CD14-positive monocyte (primary cell): ENCODE results near the gene SRMS. TPM values are rescaled to one million over a fixed set of nuclear protein-coding genes. Genes with fewer than 3 reads are reported as not detected.

Experiments used
- DNase-seq, 3 donors: peaks; one replicate each; pipeline ENCODE4 v3.0.0-alpha.2; 2011 to 2022
- H2AFZ ChIP-seq: 2 replicates; pipeline ENCODE4 v1.6.0; 2012; ENCODE audit warnings: mild to moderate bottlenecking, low read depth, low read length, inconsistent platforms; ENCODE audit not compliant: insufficient read depth, poor library complexity, severe bottlenecking
- H3K27ac ChIP-seq, 2 donors: 1 replicate in 1 of 2; 2 replicates in 1 of 2; pipeline ENCODE4 v1.5.1; 2012 to 2013; ENCODE audit warnings: low read length in 2 of 2, control low read depth in 1 of 2, inconsistent platforms in 1 of 2, low read depth in 1 of 2, mild to moderate bottlenecking in 1 of 2
- H3K27me3 ChIP-seq, 2 donors: one replicate each; pipeline versions ENCODE4 v1.6.0 to v1.6.1; 2011 to 2013; ENCODE audit warnings: low read length in 2 of 2; ENCODE audit not compliant: control insufficient read depth in 2 of 2, insufficient read depth in 2 of 2
- H3K36me3 ChIP-seq, 2 donors: replicated peaks in 1 of 2; 1 replicate in 1 of 2; 2 replicates in 1 of 2; pipeline versions ENCODE4 v1.5.1 to v1.6.1; 2012 to 2013; ENCODE audit warnings: low read length in 2 of 2, control low read depth in 1 of 2, inconsistent platforms in 1 of 2, mild to moderate bottlenecking in 1 of 2; ENCODE audit not compliant: insufficient read depth in 2 of 2, control insufficient read depth in 1 of 2
- H3K4me1 ChIP-seq, 2 donors: 1 replicate in 1 of 2; 2 replicates in 1 of 2; pipeline versions ENCODE4 v1.5.1 to v1.6.1; 2012 to 2013; ENCODE audit warnings: low read length in 2 of 2, control low read depth in 1 of 2, inconsistent platforms in 1 of 2, mild to moderate bottlenecking in 1 of 2, moderate library complexity in 1 of 2; ENCODE audit not compliant: insufficient read depth in 2 of 2, control insufficient read depth in 1 of 2
- H3K4me2 ChIP-seq: replicated peaks from 2 replicates; pipeline ENCODE3; 2012; ENCODE audit warnings: low read length, moderate library complexity, mild to moderate bottlenecking; ENCODE audit not compliant: poor library complexity, severe bottlenecking; ENCODE audit errors: extremely low read depth
- H3K4me3 ChIP-seq, 3 experiments: fragments of 200-600 bp in 1 of 3; sonication (generic) in 1 of 3; replicated peaks in 1 of 3; 1 replicate in 2 of 3; 2 replicates in 1 of 3; pipeline ENCODE4 v1.5.1; 2011 to 2013; ENCODE audit warnings: low read length in 3 of 3, mild to moderate bottlenecking in 3 of 3, control low read depth in 2 of 3, low read depth in 2 of 3, inconsistent platforms in 1 of 3, moderate library complexity in 1 of 3
- H3K79me2 ChIP-seq: 2 replicates; pipeline ENCODE4 v1.6.0; 2012; ENCODE audit warnings: mild to moderate bottlenecking, control low read depth, inconsistent platforms, low read length, moderate library complexity; ENCODE audit not compliant: insufficient read depth
- H3K9ac ChIP-seq: 2 replicates; pipeline ENCODE4 v1.6.0; 2017; ENCODE audit warnings: low read length, mild to moderate bottlenecking; ENCODE audit not compliant: insufficient read depth, poor library complexity, severe bottlenecking
- H3K9me3 ChIP-seq, 2 donors: replicated peaks in 1 of 2; 1 replicate in 1 of 2; 2 replicates in 1 of 2; pipeline versions ENCODE4 v1.5.1 to v1.6.1; 2012 to 2013; ENCODE audit warnings: low read length in 2 of 2, control low read depth in 1 of 2; ENCODE audit not compliant: control insufficient read depth in 1 of 2, insufficient read depth in 1 of 2
- H4K20me1 ChIP-seq: 2 replicates; pipeline ENCODE4 v1.6.0; 2012; ENCODE audit warnings: mild to moderate bottlenecking, low read length, control low read depth, moderate library complexity; ENCODE audit not compliant: insufficient read depth
- H3K27ac Mint-ChIP-seq, 7 donors: one replicate each; pipeline ENCODE4 v1.8.0; 2020; ENCODE audit warnings: mild to moderate bottlenecking in 7 of 7, mixed read lengths in 7 of 7, moderate library complexity in 6 of 7, inconsistent platforms in 2 of 7
- H3K27me3 Mint-ChIP-seq, 3 donors: one replicate each; pipeline ENCODE4 v1.8.0; 2021 to 2022; ENCODE audit warnings: low read depth in 3 of 3, mild to moderate bottlenecking in 3 of 3, mixed read lengths in 3 of 3, moderate library complexity in 3 of 3, inconsistent platforms in 1 of 3
- H3K36me3 Mint-ChIP-seq, 2 donors: one replicate each; pipeline ENCODE4 v1.8.0; 2020; ENCODE audit warnings: mixed read lengths in 2 of 2, inconsistent platforms in 1 of 2, mild to moderate bottlenecking in 1 of 2
- H3K4me1 Mint-ChIP-seq: one replicate; pipeline ENCODE4 v1.8.0; 2020; ENCODE audit warnings: mild to moderate bottlenecking, mixed read lengths
- H3K4me3 Mint-ChIP-seq, 2 donors: one replicate each; pipeline ENCODE4 v1.8.0; 2020; ENCODE audit warnings: mild to moderate bottlenecking in 2 of 2, mixed read lengths in 2 of 2, moderate library complexity in 1 of 2
- H3K9me3 Mint-ChIP-seq, 7 donors: one replicate each; pipeline ENCODE4 v1.8.0; 2020 to 2022; ENCODE audit warnings: mixed read lengths in 7 of 7, mild to moderate bottlenecking in 6 of 7, moderate library complexity in 6 of 7, inconsistent platforms in 2 of 7
- WGBS: methylation state at CpG from one replicate; pipeline ENCODE4 v1.1.5; 2013; ENCODE audit warnings: missing lambda C conversion rate; ENCODE audit not compliant: insufficient coverage; 5-methylcytosine and 5-hydroxymethylcytosine counted together
- intact Hi-C, 2 donors: fragments of 100-400 bp; cut with micrococcal nuclease; formaldehyde crosslinking; loops; one replicate each; pipeline versions ENCODE4 v1.15.0 to v1.15.1; 2023
- polyA plus RNA-seq, 3 donors: library from polyadenylated mRNA; depleted of rRNA in 1 of 3; unstranded in 2 of 3; stranded (reverse) in 1 of 3; fragments of 300-500 nt in 2 of 3; fragments of >200 nt in 1 of 3; fragmentation: Illumina TruSeq in 2 of 3; gene quantifications; 1 replicate in 2 of 3; 2 replicates in 1 of 3; pipeline ENCODE4 v1.2.3, GENCODE V29; 2012 to 2021
- TF ChIP-seq, protein P1 (sequence below): fragments of 200-600 bp; IDR thresholded peaks from one replicate; pipeline ENCODE4 v1.8.0; 2022; ENCODE audit warnings: antibody characterized with exemption, mild to moderate bottlenecking

Gene SRMS
- polyA plus RNA-seq, 3 donors, result not detected

DNA sequence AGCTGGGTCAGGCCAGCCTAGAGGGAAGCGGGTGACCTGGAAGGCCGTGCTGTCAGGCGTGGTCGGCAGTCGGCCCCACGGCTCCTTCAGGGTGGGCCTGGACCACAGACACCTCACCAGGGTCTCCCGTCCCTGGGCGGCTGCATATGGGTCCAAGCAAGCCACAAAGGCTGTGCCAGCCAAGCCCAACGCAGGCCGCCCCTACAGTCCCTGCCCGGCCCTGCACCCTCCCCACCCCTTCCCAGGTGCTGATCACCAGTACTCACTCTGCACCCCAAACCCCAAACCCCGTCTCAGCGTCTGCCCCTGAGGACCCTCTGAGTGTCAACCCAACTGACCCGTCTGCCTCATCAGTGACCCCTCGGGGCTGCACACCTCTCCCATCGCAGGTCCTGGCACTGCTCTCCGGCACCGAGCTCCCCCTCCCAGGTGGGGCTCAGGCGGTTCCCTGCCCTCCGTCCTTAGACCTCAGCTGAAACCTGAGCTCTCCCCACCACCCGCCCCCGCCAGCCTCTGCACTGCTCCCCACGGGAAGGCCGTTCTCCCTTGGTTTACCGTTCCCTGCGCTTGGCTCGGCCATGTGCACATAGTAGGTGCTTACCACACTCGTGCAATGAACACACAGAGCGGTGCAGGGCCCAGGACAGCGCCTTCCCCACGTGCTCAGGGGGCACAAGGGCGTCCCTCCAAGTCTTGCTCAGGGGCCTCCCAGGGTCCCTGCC lies 28.4 kb downstream of the SRMS start:
- DNase-seq, result no peak
- peaks cover 15 to 21% of the 10 kb centered on the region in 2 donors for H3K36me3 Mint-ChIP-seq
- peaks cover 13% of the 10 kb centered on the region for H4K20me1 ChIP-seq
- peaks cover 15% of the 10 kb centered on the region for H3K4me1 Mint-ChIP-seq
- H3K27me3 Mint-ChIP-seq, result peaks cover 23 to 45% (median 33%) of the 10 kb centered on the region in 3 donors
- peaks cover 16 to 20% of the 10 kb centered on the region in 2 donors for H3K9me3 ChIP-seq
- H3K27ac Mint-ChIP-seq, result peak overlapping the region in 1 of 7 donors; percentile 63
- H3K27me3 ChIP-seq, result peaks cover 0 to 23% of the 10 kb centered on the region in 2 donors
- peak overlapping the region; percentile 96 for H3K4me2 ChIP-seq
- H2AFZ ChIP-seq, result peak overlapping the region; percentile 97
- peak overlapping the region; percentile 75 to 80 for H3K4me3 Mint-ChIP-seq
- H3K4me1 ChIP-seq, result peaks cover 16 to 25% of the 10 kb centered on the region in 2 donors
- peaks cover 7% of the 10 kb centered on the region for H3K79me2 ChIP-seq
- H3K9me3 Mint-ChIP-seq, result peaks cover 17 to 33% (median 28%) of the 10 kb centered on the region in 7 donors
- intact Hi-C loops, result no loop called here
- H3K9ac ChIP-seq, result peak overlapping the region; percentile 68
- peak overlapping the region in 2 of 3 experiments; percentile 32 to 83 for H3K4me3 ChIP-seq
- H3K27ac ChIP-seq, result no peak overlapping the region
- TF ChIP-seq, protein P1, sequence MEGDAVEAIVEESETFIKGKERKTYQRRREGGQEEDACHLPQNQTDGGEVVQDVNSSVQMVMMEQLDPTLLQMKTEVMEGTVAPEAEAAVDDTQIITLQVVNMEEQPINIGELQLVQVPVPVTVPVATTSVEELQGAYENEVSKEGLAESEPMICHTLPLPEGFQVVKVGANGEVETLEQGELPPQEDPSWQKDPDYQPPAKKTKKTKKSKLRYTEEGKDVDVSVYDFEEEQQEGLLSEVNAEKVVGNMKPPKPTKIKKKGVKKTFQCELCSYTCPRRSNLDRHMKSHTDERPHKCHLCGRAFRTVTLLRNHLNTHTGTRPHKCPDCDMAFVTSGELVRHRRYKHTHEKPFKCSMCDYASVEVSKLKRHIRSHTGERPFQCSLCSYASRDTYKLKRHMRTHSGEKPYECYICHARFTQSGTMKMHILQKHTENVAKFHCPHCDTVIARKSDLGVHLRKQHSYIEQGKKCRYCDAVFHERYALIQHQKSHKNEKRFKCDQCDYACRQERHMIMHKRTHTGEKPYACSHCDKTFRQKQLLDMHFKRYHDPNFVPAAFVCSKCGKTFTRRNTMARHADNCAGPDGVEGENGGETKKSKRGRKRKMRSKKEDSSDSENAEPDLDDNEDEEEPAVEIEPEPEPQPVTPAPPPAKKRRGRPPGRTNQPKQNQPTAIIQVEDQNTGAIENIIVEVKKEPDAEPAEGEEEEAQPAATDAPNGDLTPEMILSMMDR, result no peak
- no peaks in the 10 kb centered on the region for H3K36me3 ChIP-seq
- WGBS, result 82% methylated on average over 29 of the region's 32 CpGs

DNA sequence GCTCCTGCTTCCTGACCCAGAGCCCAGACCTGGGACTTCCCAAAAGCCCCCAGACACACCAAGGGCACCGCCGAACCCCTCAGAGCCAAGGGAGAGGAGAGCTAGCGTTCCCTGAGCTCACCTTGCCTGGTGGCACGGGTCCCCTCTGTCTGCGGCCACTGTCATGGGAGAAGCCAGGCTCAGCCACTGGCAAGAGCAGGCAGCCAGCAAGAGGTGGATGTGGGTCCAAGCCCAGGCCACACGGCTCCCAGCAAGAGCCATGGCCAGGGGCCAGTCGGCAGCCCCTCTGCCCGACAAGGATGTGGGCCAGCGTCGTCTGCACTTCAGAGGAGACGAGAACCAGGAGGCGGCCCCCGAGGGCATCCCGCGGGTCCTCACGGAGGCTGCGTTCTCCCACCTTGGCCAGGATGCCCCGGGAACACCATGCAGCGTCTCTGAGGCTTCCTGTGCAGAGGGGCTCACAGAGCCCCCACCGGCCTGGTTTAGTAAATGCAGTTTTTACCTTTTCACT lies 29.1 kb downstream of the SRMS start:
- Mint-ChIP-seq H3K27ac (no peak overlapping the region), H3K27me3 (peaks cover 23 to 47% (median 33%) of the 10 kb centered on the region in 3 donors), H3K9me3 (peaks cover 12 to 32% (median 28%) of the 10 kb centered on the region in 7 donors), H3K4me3 (peak overlapping the region; percentile 4 to 80), H3K4me1 (peaks cover 15% of the 10 kb centered on the region), H3K36me3 (peaks cover 10 to 15% of the 10 kb centered on the region in 2 donors)
- H3K4me2 ChIP-seq, result no peak overlapping the region
- no peaks in the 10 kb centered on the region for H3K36me3 ChIP-seq
- peaks cover 11 to 18% of the 10 kb centered on the region in 2 donors for H3K9me3 ChIP-seq
- TF ChIP-seq, protein P1, result no peak
- no peak overlapping the region for H3K9ac ChIP-seq
- no peak overlapping the region for H2AFZ ChIP-seq
- intact Hi-C loops, result no loop called here
- H3K4me1 ChIP-seq, result peaks cover 16 to 25% of the 10 kb centered on the region in 2 donors
- DNase-seq, result no peak
- H3K27me3 ChIP-seq, result peaks cover 0 to 23% of the 10 kb centered on the region in 2 donors
- no peak overlapping the region for H3K27ac ChIP-seq
- no peak overlapping the region for H3K4me3 ChIP-seq
- 92% methylated on average over 15 of the region's 20 CpGs for WGBS
- H4K20me1 ChIP-seq, result peaks cover 13% of the 10 kb centered on the region
- H3K79me2 ChIP-seq, result peaks cover 7% of the 10 kb centered on the region
